Testis (tissue), 3 donors: ENCODE data around the gene SEMA3E. TPM values are rescaled to one million over a fixed set of nuclear protein-coding genes. Genes with fewer than 3 reads are reported as not detected.

ENCODE experiments used
- DNase-seq: peaks from one replicate; pipeline ENCODE4 v3.0.0-alpha.2; 2019
- H3K27ac ChIP-seq, 2 donors: fragments of 200-600 bp; sonication (generic); one replicate each; pipeline ENCODE4 v1.5.1; 2019
- H3K27me3 ChIP-seq: fragments of 200-600 bp; sonication (generic); one replicate; pipeline ENCODE4 v1.5.1; 2019
- H3K36me3 ChIP-seq: fragments of 200-600 bp; sonication (generic); one replicate; pipeline ENCODE4 v1.5.1; 2017; ENCODE audit warnings: low read depth; ENCODE audit errors: missing control alignments
- H3K4me1 ChIP-seq: fragments of 200-600 bp; sonication (generic); one replicate; pipeline ENCODE4 v1.5.1; 2019
- H3K4me3 ChIP-seq, 2 donors: fragments of 200-600 bp; sonication (generic); one replicate each; pipeline ENCODE4 v1.5.1; 2017 to 2019
- H3K9me3 ChIP-seq: fragments of 200-600 bp; sonication (generic); one replicate; pipeline ENCODE4 v1.5.1; 2017
- CTCF ChIP-seq, 3 experiments: fragments of 450-650 bp in 2 of 3; fragments of 200-600 bp in 1 of 3; sonication (generic) in 1 of 3; IDR thresholded peaks; one replicate each; pipeline ENCODE4 v1.5.1; 2016 to 2019; ENCODE audit warnings: antibody characterized with exemption in 3 of 3, mild to moderate bottlenecking in 2 of 3, moderate library complexity in 1 of 3
- POLR2A ChIP-seq: fragments of 450-650 bp; IDR thresholded peaks from one replicate; pipeline ENCODE4 v1.6.1; 2017; ENCODE audit warnings: antibody characterized with exemption, mild to moderate bottlenecking, moderate library complexity
- WGBS, 2 donors: methylation state at CpG; one replicate each; pipeline ENCODE4 v1.1.5; 2018; 5-methylcytosine and 5-hydroxymethylcytosine counted together
- intact Hi-C: fragments of 100-400 bp; cut with DNase I; formaldehyde crosslinking; loops from one replicate; pipeline ENCODE4 v1.15.1; 2023; ENCODE audit warnings: low total_unique reads
- polyA plus RNA-seq: library from polyadenylated mRNA; stranded (reverse); fragments of 350-450 nt; fragmentation: Illumina TruSeq; extraction: RNeasy Lipid Tissue Mini Kit (QIAGEN cat#74804); gene quantifications from one replicate; pipeline ENCODE4 v1.2.3, GENCODE V29; 2014; ENCODE audit warnings: low read depth, low replicate concordance; ENCODE audit not compliant: insufficient read depth
- total RNA-seq, 2 donors: library from RNA; depleted of rRNA; stranded (reverse); fragments of >200 nt; gene quantifications; one replicate each; pipeline ENCODE4 v1.2.3, GENCODE V29; 2016

Gene SEMA3E
- total and polyA plus RNA-seq, 3 donors from 2014 or later = 0.19 to 0.47 (median 0.36) TPM

- no peak overlapping the region for H3K4me3 ChIP-seq
- H3K4me1 ChIP-seq = no peaks in the 10 kb centered on the region
- no peak for DNase-seq
- H3K27ac ChIP-seq = no peak overlapping the region
- no peaks in the 10 kb centered on the region for H3K27me3 ChIP-seq
- no peaks in the 10 kb centered on the region for H3K9me3 ChIP-seq
- WGBS, 2 donors = 75 to 79% methylated on average over 4 of the region's 4 CpGs
- TF ChIP-seq POLR2A (no peak), CTCF (IDR thresholded peaks at IDR 0.05) (no peak)
- H3K36me3 ChIP-seq = no peaks in the 10 kb centered on the region
- intact Hi-C loops = no loop called here
Measured at GRCh38 chr7:83593921-83594475, 54.9 kb downstream of the SEMA3E start.

DNA sequence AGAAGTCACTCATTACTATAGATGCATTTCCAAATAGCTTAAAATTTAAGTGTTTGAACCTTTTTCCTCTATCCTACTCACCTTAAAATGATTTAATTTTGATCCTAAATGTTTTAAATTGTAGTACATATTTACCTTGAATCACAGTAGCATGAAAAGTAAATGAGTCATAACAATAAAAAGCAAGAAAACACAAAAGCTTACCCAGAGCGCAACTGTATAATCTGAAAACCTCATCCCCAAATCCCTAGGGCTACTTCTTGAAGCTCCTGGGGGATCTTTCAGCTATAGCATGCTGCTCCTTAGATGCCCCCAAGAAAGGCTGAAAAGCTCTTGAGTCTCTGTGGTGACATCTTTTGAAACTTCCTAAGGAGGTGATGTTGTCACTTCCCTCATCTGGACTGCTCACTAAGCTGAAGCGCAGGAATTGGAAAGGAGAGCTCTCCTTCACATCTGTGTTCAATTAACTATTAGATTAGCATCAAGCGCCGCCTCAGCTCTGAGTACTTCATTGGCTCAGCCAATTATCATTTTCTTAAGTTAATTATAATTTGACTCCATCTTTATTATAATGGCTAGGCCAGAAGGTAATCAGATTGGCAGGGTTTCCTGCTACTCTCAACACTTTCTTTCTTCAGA lies 60.2 kb downstream of the SEMA3E start:
- no peak for DNase-seq
- 83 to 92% methylated on average over 4 of the region's 4 CpGs for WGBS, 2 donors
- Histone ChIP-seq H3K27ac (no peak overlapping the region), H3K36me3 (no peaks in the 10 kb centered on the region), H3K9me3 (no peaks in the 10 kb centered on the region), H3K27me3 (no peaks in the 10 kb centered on the region), H3K4me1 (no peaks in the 10 kb centered on the region), H3K4me3 (no peak overlapping the region)
- no peak for TF ChIP-seq POLR2A
- no peak for TF ChIP-seq CTCF (IDR thresholded peaks at IDR 0.05)
- intact Hi-C loops = no loop called here

DNA sequence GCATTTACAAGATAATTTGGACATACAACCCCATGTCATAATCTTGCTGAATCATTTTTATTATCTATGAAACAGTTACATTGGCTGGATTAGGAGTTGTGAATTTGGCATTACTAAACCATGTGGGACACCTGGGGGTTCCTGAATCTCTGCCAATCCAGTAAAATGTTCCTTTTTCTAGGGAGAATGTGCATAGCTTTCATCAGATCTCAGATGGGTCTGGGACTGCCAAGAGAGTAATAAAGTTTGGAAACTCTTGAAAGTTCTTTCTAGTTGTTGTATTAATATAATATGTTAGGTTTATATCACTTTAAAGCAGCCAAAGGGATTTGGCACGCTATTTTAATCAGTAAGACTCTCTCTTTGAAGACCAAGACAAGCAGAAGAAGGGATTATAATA lies 62.7 kb downstream of the SEMA3E start:
- no peak for DNase-seq
- no peak overlapping the region for H3K4me3 ChIP-seq
- no peak overlapping the region for H3K27ac ChIP-seq
- H3K9me3 ChIP-seq = no peaks in the 10 kb centered on the region
- H3K27me3 ChIP-seq = no peaks in the 10 kb centered on the region
- H3K4me1 ChIP-seq = no peaks in the 10 kb centered on the region
- intact Hi-C loops = no loop called here
- WGBS, 2 donors = 68 to 77% methylated on average over 1 of the region's 1 CpG
- no peaks in the 10 kb centered on the region for H3K36me3 ChIP-seq
- TF ChIP-seq CTCF (IDR thresholded peaks at IDR 0.05) (no peak), POLR2A (no peak)

DNA sequence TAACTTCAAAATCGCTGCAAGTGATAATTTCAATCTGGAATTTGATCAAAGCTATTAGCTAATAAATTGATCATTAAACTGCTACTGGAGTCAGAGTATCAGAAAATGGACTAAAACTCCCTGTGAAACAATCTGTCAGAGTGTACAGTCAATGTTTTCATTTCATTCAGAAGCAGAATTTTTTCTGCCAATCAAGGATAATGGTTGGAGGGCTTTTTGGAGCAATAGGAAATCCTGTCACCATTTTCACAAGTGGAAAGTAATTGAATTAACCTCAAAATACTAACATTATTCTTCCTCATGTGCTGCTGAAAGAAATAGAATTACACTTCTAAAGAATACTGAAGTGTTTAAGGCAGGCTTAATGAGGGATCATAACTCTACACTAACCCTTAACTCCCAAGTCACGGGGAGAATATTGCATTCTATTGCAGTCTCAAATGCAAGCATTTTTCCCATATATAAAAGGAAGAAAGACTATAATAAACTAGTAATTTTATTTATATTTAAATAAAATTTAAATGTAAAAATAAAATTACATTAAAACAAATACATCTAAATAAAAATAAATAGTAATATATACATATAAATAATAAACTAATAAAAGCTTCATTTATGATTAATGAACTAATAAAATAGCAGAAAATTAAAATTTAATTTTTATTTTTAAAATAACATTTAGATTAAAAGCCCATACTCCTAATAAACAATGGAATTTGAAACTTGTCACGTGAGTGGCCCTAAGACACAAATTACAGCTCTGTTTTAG lies 67.1 kb downstream of the SEMA3E start:
- Histone ChIP-seq H3K4me3 (no peak overlapping the region), H3K4me1 (no peaks in the 10 kb centered on the region), H3K9me3 (no peaks in the 10 kb centered on the region), H3K27me3 (no peaks in the 10 kb centered on the region), H3K36me3 (no peaks in the 10 kb centered on the region), H3K27ac (no peak overlapping the region)
- TF ChIP-seq POLR2A = no peak
- TF ChIP-seq CTCF (IDR thresholded peaks at IDR 0.05) = no peak
- intact Hi-C loops = no loop called here
- no peak for DNase-seq
- WGBS, 2 donors = 87% methylated on average over 3 of the region's 3 CpGs
